Fibroblast of lung (primary cell): ENCODE data around the gene RALY. TPM values are rescaled to one million over a fixed set of nuclear protein-coding genes. Genes with fewer than 3 reads are reported as not detected.

Source experiments
- DNase-seq, 2 donors: peaks; one replicate each; pipeline versions ENCODE4 v3.0.0 to v3.0.0-alpha.2; 2010; ENCODE audit warnings: low read depth in 2 of 2
- H2AFZ ChIP-seq: 2 replicates; pipeline ENCODE4 v1.5.1; 2012; ENCODE audit warnings: low read length, control low read depth, inconsistent platforms
- H3K27ac ChIP-seq: 2 replicates; pipeline ENCODE4 v1.5.1; 2011; ENCODE audit warnings: low read length, control low read depth; ENCODE audit not compliant: insufficient read depth
- H3K27me3 ChIP-seq: 2 replicates; pipeline ENCODE4 v1.5.1; 2011; ENCODE audit warnings: mild to moderate bottlenecking, low read length; ENCODE audit not compliant: control insufficient read depth, insufficient read depth
- H3K36me3 ChIP-seq: 2 replicates; pipeline ENCODE4 v1.5.1; 2011; ENCODE audit warnings: low read length; ENCODE audit not compliant: control insufficient read depth, insufficient read depth
- H3K4me1 ChIP-seq: 2 replicates; pipeline ENCODE4 v1.5.1; 2011; ENCODE audit warnings: low read length; ENCODE audit not compliant: control insufficient read depth, insufficient read depth; ENCODE audit errors: extremely low read depth
- H3K4me2 ChIP-seq: 2 replicates; pipeline ENCODE4 v1.5.1; 2011; ENCODE audit warnings: low read length, control low read depth; ENCODE audit not compliant: insufficient read depth; ENCODE audit errors: extremely low read depth
- H3K4me3 ChIP-seq, 4 experiments: fragments of 200-600 bp in 1 of 4; sonication (generic) in 1 of 4; replicated peaks in 1 of 4; 2 replicates each; pipeline ENCODE4 v1.5.1; 2011 to 2016; ENCODE audit warnings: low read length in 4 of 4, low read depth in 3 of 4, mild to moderate bottlenecking in 3 of 4, control low read depth in 2 of 4, inconsistent platforms in 1 of 4, mixed read lengths in 1 of 4; ENCODE audit not compliant: insufficient read depth in 1 of 4; ENCODE audit errors: control extremely low read depth in 1 of 4
- H3K79me2 ChIP-seq: 2 replicates; pipeline ENCODE4 v1.5.1; 2012; ENCODE audit warnings: mild to moderate bottlenecking, low read length, inconsistent platforms; ENCODE audit not compliant: control insufficient read depth, insufficient read depth
- H3K9ac ChIP-seq: 2 replicates; pipeline ENCODE4 v1.5.1; 2011; ENCODE audit warnings: mild to moderate bottlenecking, low read length, control low read depth; ENCODE audit not compliant: insufficient read depth
- H3K9me3 ChIP-seq: 2 replicates; pipeline ENCODE4 v1.5.1; 2012; ENCODE audit warnings: low read depth, low read length; ENCODE audit not compliant: control insufficient read depth, insufficient read depth
- H4K20me1 ChIP-seq: 2 replicates; pipeline ENCODE4 v1.5.1; 2011; ENCODE audit warnings: low read length; ENCODE audit not compliant: control insufficient read depth, insufficient read depth; ENCODE audit errors: extremely low read depth
- CTCF ChIP-seq, 2 donors: IDR thresholded peaks in 1 of 2; conservative IDR thresholded peaks in 1 of 2; 1 replicate in 1 of 2; 2 replicates in 1 of 2; pipeline ENCODE4 v1.5.1; 2011 to 2012; ENCODE audit warnings: low read length in 2 of 2, control low read depth in 1 of 2, inconsistent platforms in 1 of 2, low read depth in 1 of 2, mild to moderate bottlenecking in 1 of 2
- EZH2 ChIP-seq: IDR thresholded peaks from 2 replicates; pipeline ENCODE4 v1.5.1; 2012; ENCODE audit warnings: low read length, control low read depth, mild to moderate bottlenecking; ENCODE audit errors: missing control alignments
- polyA plus RNA-seq, 2 donors: library from polyadenylated mRNA; depleted of rRNA in 1 of 2; stranded (reverse) in 1 of 2; unstranded in 1 of 2; fragments of >200 nt; gene quantifications; 2 replicates each; pipeline ENCODE4 v1.2.1, GENCODE V29; 2011 to 2012; ENCODE audit warnings: missing spikeins in 1 of 2
- total RNA-seq: library from RNA; depleted of rRNA; stranded (reverse); fragments of >200 nt; gene quantifications from 2 replicates; pipeline ENCODE4 v1.2.1, GENCODE V29; 2014

Gene RALY
- total and polyA plus RNA-seq, 2 donors (not counting 1 experiment from before 2014, with no cell fraction given): 54.5 to 57.1 TPM

GRCh38 chr20:34069341-34070078, 75.8 kb downstream of the RALY start:
- Histone ChIP-seq H3K79me2 (peaks cover 4% of the 10 kb centered on the region), H3K36me3 (peaks cover 4% of the 10 kb centered on the region), H3K9me3 (no peaks in the 10 kb centered on the region), H3K4me2 (no peak overlapping the region), H2AFZ (no peak overlapping the region), H4K20me1 (no peaks in the 10 kb centered on the region), H3K4me1 (peaks cover 12% of the 10 kb centered on the region), H3K27ac (no peak overlapping the region), H3K27me3 (no peaks in the 10 kb centered on the region), H3K9ac (no peak overlapping the region), H3K4me3 (no peak overlapping the region)
- peak; percentile 72 to 88 for DNase-seq
- TF ChIP-seq CTCF (conservative IDR thresholded peaks at IDR 0.05 in 1 of 2, IDR thresholded peaks at IDR 0.05 in 1 of 2; ENCODE audit: low read depth in 1 of 2, low read length in 2 of 2) (peak; percentile 85 to 90), EZH2 (no peak)

- DNase-seq: no peak
- no peak for TF ChIP-seq EZH2
- TF ChIP-seq CTCF (conservative IDR thresholded peaks at IDR 0.05 in 1 of 2, IDR thresholded peaks at IDR 0.05 in 1 of 2; ENCODE audit: low read depth in 1 of 2, low read length in 2 of 2): no peak
- peaks cover 9% of the 10 kb centered on the region for H3K4me1 ChIP-seq
- H2AFZ ChIP-seq: no peak overlapping the region
- H3K9ac ChIP-seq: no peak overlapping the region
- H3K27ac ChIP-seq: no peak overlapping the region
- H3K4me3 ChIP-seq: no peak overlapping the region
- H3K27me3 ChIP-seq: no peaks in the 10 kb centered on the region
- H3K79me2 ChIP-seq: peaks cover 4% of the 10 kb centered on the region
- no peak overlapping the region for H3K4me2 ChIP-seq
- no peaks in the 10 kb centered on the region for H3K9me3 ChIP-seq
- no peaks in the 10 kb centered on the region for H4K20me1 ChIP-seq
- H3K36me3 ChIP-seq: peaks cover 4% of the 10 kb centered on the region
These were observed 76.3 kb downstream of the RALY start for GRCh38 chr20:34070079-34070439.

- no peak for TF ChIP-seq EZH2
- TF ChIP-seq CTCF (conservative IDR thresholded peaks at IDR 0.05 in 1 of 2, IDR thresholded peaks at IDR 0.05 in 1 of 2; ENCODE audit: low read depth in 1 of 2, low read length in 2 of 2): no peak
- no peak overlapping the region for H2AFZ ChIP-seq
- H3K79me2 ChIP-seq: peaks cover 2% of the 10 kb centered on the region
- peaks cover 4% of the 10 kb centered on the region for H3K4me1 ChIP-seq
- peaks cover 4% of the 10 kb centered on the region for H3K36me3 ChIP-seq
- H3K4me3 ChIP-seq: no peak overlapping the region
- no peaks in the 10 kb centered on the region for H3K9me3 ChIP-seq
- H3K27ac ChIP-seq: no peak overlapping the region
- no peaks in the 10 kb centered on the region for H3K27me3 ChIP-seq
- H3K9ac ChIP-seq: no peak overlapping the region
- no peaks in the 10 kb centered on the region for H4K20me1 ChIP-seq
- no peak for DNase-seq
- H3K4me2 ChIP-seq: no peak overlapping the region
These were observed 77.1 kb downstream of the RALY start for GRCh38 chr20:34070859-34071258.
